Adrenal gland (tissue), 12 donors: ENCODE results near the gene ENTR1. TPM values are rescaled to one million over a fixed set of nuclear protein-coding genes. Genes with fewer than 3 reads are reported as not detected.

Experiments used
- DNase-seq, 7 donors: peaks; one replicate each; pipeline ENCODE4 v3.0.0-alpha.2; 2019 to 2020
- H3K27ac ChIP-seq, 5 donors: fragments of 200-600 bp; sonication (generic) in 4 of 5; 1 replicate in 3 of 5; 2 replicates in 2 of 5; pipeline versions ENCODE4 v1.5.1 to v1.8.0; 2016 to 2020; ENCODE audit warnings: mild to moderate bottlenecking in 1 of 5
- H3K27me3 ChIP-seq: fragments of 200-600 bp; 2 replicates; pipeline ENCODE4 v1.8.0; 2021
- H3K36me3 ChIP-seq, 2 donors: fragments of 200-600 bp; replicated peaks in 1 of 2; 1 replicate in 1 of 2; 2 replicates in 1 of 2; pipeline versions ENCODE4 v1.5.1 to v1.8.0; 2018 to 2022
- H3K4me1 ChIP-seq, 2 donors: fragments of 200-600 bp; replicated peaks in 1 of 2; 1 replicate in 1 of 2; 2 replicates in 1 of 2; pipeline versions ENCODE4 v1.5.1 to v1.8.0; 2018 to 2021
- H3K4me3 ChIP-seq, 4 donors: fragments of 200-600 bp; sonication (generic) in 3 of 4; one replicate each; pipeline ENCODE4 v1.5.1; 2016 to 2018
- H3K9me3 ChIP-seq, 3 donors: fragments of 200-600 bp; sonication (generic) in 1 of 3; replicated peaks in 1 of 3; 1 replicate in 2 of 3; 2 replicates in 1 of 3; pipeline versions ENCODE4 v1.5.1 to v1.8.0; 2016 to 2021
- CTCF ChIP-seq, 6 experiments: fragments of 450-650 bp in 4 of 6; fragments of 200-600 bp in 2 of 6; sonication (generic) in 1 of 6; IDR thresholded peaks; 1 replicate in 5 of 6; 2 replicates in 1 of 6; pipeline versions ENCODE4 v1.5.1 to v1.8.0; 2016 to 2021; ENCODE audit warnings: antibody characterized with exemption in 6 of 6, mild to moderate bottlenecking in 2 of 6, moderate library complexity in 1 of 6
- POLR2A ChIP-seq, 2 donors: fragments of 450-650 bp; IDR thresholded peaks; one replicate each; pipeline ENCODE4 v1.6.1; 2017; ENCODE audit warnings: antibody characterized with exemption in 2 of 2, mild to moderate bottlenecking in 2 of 2, moderate library complexity in 1 of 2
- WGBS, 4 donors: extraction: QIAGEN DNeasy Blood & Tissue Kit in 2 of 4; methylation state at CpG; one replicate each; pipeline versions ENCODE4 v1.1.5 to v1.1.7; 2013 to 2017; 5-methylcytosine and 5-hydroxymethylcytosine counted together
- intact Hi-C, 2 donors: fragments of 100-400 bp; cut with DNase I; formaldehyde crosslinking; loops; one replicate each; pipeline versions ENCODE4 v1.14.1 to v1.15.0; 2022 to 2023
- polyA plus RNA-seq, 3 donors: library from polyadenylated mRNA; stranded (reverse); fragments of 200-250 nt in 2 of 3; fragments of 350-450 nt in 1 of 3; fragmentation: Illumina TruSeq in 1 of 3; extraction: RNeasy Lipid Tissue Mini Kit (QIAGEN cat#74804) in 1 of 3; gene quantifications; one replicate each; pipeline ENCODE4 v1.2.3, GENCODE V29; 2013 to 2014
- total RNA-seq, 9 donors: library from RNA; depleted of rRNA in 4 of 9; stranded (reverse); fragments of >200 nt in 4 of 9; fragments of 120-200 nt in 1 of 9; fragmentation: NEBNext Ultra II Directional in 1 of 9; extraction: Animal tissue kit (Norgen Biotek cat#: 25700) in 1 of 9; gene quantifications; one replicate each; pipeline versions ENCODE4 v1.1.0 to v1.2.4, GENCODE V29; 2013 to 2023
- donor health status: healthy with polysubstance abuse.
- donor health status: Bipolar disorder and iron deficiency.
- donor health status: DM: yes; HTN: yes; CAD: no.
- donor health status: DM: no; HTN: no; CAD: no.
- donor health status: DM: no; HTN: no; CAD: no.
- donor health status: DM: yes; HTN: yes; CAD: no.

The ENTR1 gene
- total and polyA plus RNA-seq, 12 donors: 13.3 to 48.4 (median 34.1) TPM

GRCh38 chr9:136437430-136437829 is 27.0 kb upstream of the ENTR1 start:
- intact Hi-C loops: no loop called here

GRCh38 chr9:136436055-136436634 is 25.7 kb upstream of the ENTR1 start:
- 87 to 94% (median 90%) methylated on average over 18 to 25 of the region's 25 CpGs for WGBS, 4 donors
- no peak for DNase-seq
- Histone ChIP-seq H3K36me3 (peaks cover 0 to 25% of the 10 kb centered on the region in 2 donors), H3K27me3 (no peaks in the 10 kb centered on the region), H3K9me3 (no peaks in the 10 kb centered on the region), H3K27ac (no peak overlapping the region), H3K4me1 (peaks cover 22 to 37% of the 10 kb centered on the region in 2 donors), H3K4me3 (no peak overlapping the region)
- intact Hi-C loops: no loop called here
- TF ChIP-seq CTCF (IDR thresholded peaks at IDR 0.05) (no peak), POLR2A (IDR thresholded peaks at IDR 0.05) (no peak)

More at GRCh38 chr9:136437430-136437829, 27.0 kb upstream of the ENTR1 start:
- peak overlapping the region in 1 of 5 donors; percentile 7 for H3K27ac ChIP-seq
- TF ChIP-seq POLR2A (IDR thresholded peaks at IDR 0.05): no peak
- no peak for TF ChIP-seq CTCF (IDR thresholded peaks at IDR 0.05)
- peak overlapping the region in 1 of 4 donors; percentile 97 for H3K4me3 ChIP-seq
- no peaks in the 10 kb centered on the region for H3K9me3 ChIP-seq
- WGBS, 4 donors: 66 to 79% (median 72%) methylated on average over 8 of the region's 8 CpGs
- peaks cover 26 to 43% of the 10 kb centered on the region in 2 donors for H3K4me1 ChIP-seq
- peak in 1 of 7 donors; percentile 16 for DNase-seq
- peaks cover 0 to 32% of the 10 kb centered on the region in 2 donors for H3K36me3 ChIP-seq
- no peaks in the 10 kb centered on the region for H3K27me3 ChIP-seq

GRCh38 chr9:136434580-136435169 is 24.3 kb upstream of the ENTR1 start:
- Histone ChIP-seq H3K4me3 (no peak overlapping the region), H3K27ac (no peak overlapping the region), H3K27me3 (no peaks in the 10 kb centered on the region), H3K36me3 (peaks cover 0 to 28% of the 10 kb centered on the region in 2 donors), H3K4me1 (peaks cover 13 to 27% of the 10 kb centered on the region in 2 donors), H3K9me3 (no peaks in the 10 kb centered on the region)
- DNase-seq: no peak
- intact Hi-C loops: no loop called here
- 91 to 97% (median 94%) methylated on average over 9 to 17 of the region's 17 CpGs for WGBS, 4 donors
- no peak for TF ChIP-seq CTCF (IDR thresholded peaks at IDR 0.05)
- no peak for TF ChIP-seq POLR2A (IDR thresholded peaks at IDR 0.05)

GRCh38 chr9:136433849-136434579 is 23.6 kb upstream of the ENTR1 start:
- no peak overlapping the region for H3K27ac ChIP-seq
- peaks cover 0 to 28% of the 10 kb centered on the region in 2 donors for H3K36me3 ChIP-seq
- peak in 1 of 7 donors; percentile 16 for DNase-seq
- H3K9me3 ChIP-seq: no peaks in the 10 kb centered on the region
- intact Hi-C loops: no loop called here
- 92 to 96% (median 93%) methylated on average over 14 to 37 of the region's 37 CpGs for WGBS, 4 donors
- no peak for TF ChIP-seq CTCF (IDR thresholded peaks at IDR 0.05)
- no peak for TF ChIP-seq POLR2A (IDR thresholded peaks at IDR 0.05)
- H3K4me1 ChIP-seq: peaks cover 13 to 27% of the 10 kb centered on the region in 2 donors
- no peak overlapping the region for H3K4me3 ChIP-seq
- no peaks in the 10 kb centered on the region for H3K27me3 ChIP-seq
